KMS-11 (cell line): ENCODE results near the gene SERPINB6.

Experiments used
- H2AFZ ChIP-seq: fragments of 200-600 bp; sonication (generic); 2 replicates; pipeline ENCODE4 v1.6.1; 2016; ENCODE audit warnings: antibody characterized with exemption, mixed run types, low read depth
- H3K27ac ChIP-seq: fragments of 200-600 bp; sonication (generic); 2 replicates; pipeline ENCODE4 v1.6.1; 2016; ENCODE audit warnings: mild to moderate bottlenecking, mixed run types
- H3K27me3 ChIP-seq: fragments of 200-600 bp; sonication (generic); 2 replicates; pipeline ENCODE4 v1.6.1; 2017; ENCODE audit warnings: mild to moderate bottlenecking, low read depth, mixed run types, moderate library complexity; ENCODE audit not compliant: insufficient read depth
- H3K36me3 ChIP-seq: fragments of 200-600 bp; sonication (generic); 2 replicates; pipeline ENCODE4 v1.6.1; 2017; ENCODE audit warnings: mild to moderate bottlenecking, mixed run types; ENCODE audit not compliant: insufficient read depth
- H3K4me1 ChIP-seq: fragments of 200-600 bp; sonication (generic); 2 replicates; pipeline ENCODE4 v1.6.1; 2016; ENCODE audit warnings: mild to moderate bottlenecking, low read depth, mixed run types; ENCODE audit not compliant: poor library complexity, severe bottlenecking
- H3K4me2 ChIP-seq: fragments of 200-600 bp; sonication (generic); 2 replicates; pipeline ENCODE4 v1.7.0; 2016; ENCODE audit warnings: mild to moderate bottlenecking, mixed run types
- H3K4me3 ChIP-seq: fragments of 200-600 bp; sonication (generic); IDR thresholded peaks from 2 replicates; pipeline ENCODE4 v1.6.1; 2017; ENCODE audit warnings: low read depth, low read length, mixed read lengths; ENCODE audit not compliant: insufficient read depth
- H3K79me2 ChIP-seq: fragments of 200-600 bp; sonication (generic); 2 replicates; pipeline ENCODE4 v1.6.1; 2016; ENCODE audit warnings: low read depth, mixed run types; ENCODE audit not compliant: insufficient read depth
- H3K9ac ChIP-seq: fragments of 200-600 bp; sonication (generic); 2 replicates; pipeline ENCODE4 v1.6.1; 2016; ENCODE audit warnings: mild to moderate bottlenecking, mixed run types
- H4K20me1 ChIP-seq: fragments of 200-600 bp; sonication (generic); 2 replicates; pipeline ENCODE4 v1.6.1; 2016; ENCODE audit warnings: mild to moderate bottlenecking, mixed run types; ENCODE audit not compliant: insufficient read depth
- TF ChIP-seq, protein P1 (sequence below): fragments of 200-600 bp; sonication (generic); conservative IDR thresholded peaks from 2 replicates; pipeline ENCODE4 v1.6.1; 2017; ENCODE audit warnings: low read depth, mild to moderate bottlenecking, antibody characterized with exemption, low read length, moderate library complexity, mixed read lengths

Gene SERPINB6

GRCh38 chr6:2950713-2951112, 20.7 kb downstream of the SERPINB6 start:
- no peak overlapping the region for H2AFZ ChIP-seq
- peaks cover 59% of the 10 kb centered on the region for H3K27me3 ChIP-seq
- H3K4me3 ChIP-seq, result no peak overlapping the region
- H3K27ac ChIP-seq, result no peak overlapping the region
- peaks cover 24% of the 10 kb centered on the region for H3K4me1 ChIP-seq
- H3K36me3 ChIP-seq, result no peaks in the 10 kb centered on the region
- H3K9ac ChIP-seq, result no peak overlapping the region
- H3K4me2 ChIP-seq, result no peak overlapping the region
- H4K20me1 ChIP-seq, result no peaks in the 10 kb centered on the region
- no peaks in the 10 kb centered on the region for H3K79me2 ChIP-seq
- TF ChIP-seq, protein P1, sequence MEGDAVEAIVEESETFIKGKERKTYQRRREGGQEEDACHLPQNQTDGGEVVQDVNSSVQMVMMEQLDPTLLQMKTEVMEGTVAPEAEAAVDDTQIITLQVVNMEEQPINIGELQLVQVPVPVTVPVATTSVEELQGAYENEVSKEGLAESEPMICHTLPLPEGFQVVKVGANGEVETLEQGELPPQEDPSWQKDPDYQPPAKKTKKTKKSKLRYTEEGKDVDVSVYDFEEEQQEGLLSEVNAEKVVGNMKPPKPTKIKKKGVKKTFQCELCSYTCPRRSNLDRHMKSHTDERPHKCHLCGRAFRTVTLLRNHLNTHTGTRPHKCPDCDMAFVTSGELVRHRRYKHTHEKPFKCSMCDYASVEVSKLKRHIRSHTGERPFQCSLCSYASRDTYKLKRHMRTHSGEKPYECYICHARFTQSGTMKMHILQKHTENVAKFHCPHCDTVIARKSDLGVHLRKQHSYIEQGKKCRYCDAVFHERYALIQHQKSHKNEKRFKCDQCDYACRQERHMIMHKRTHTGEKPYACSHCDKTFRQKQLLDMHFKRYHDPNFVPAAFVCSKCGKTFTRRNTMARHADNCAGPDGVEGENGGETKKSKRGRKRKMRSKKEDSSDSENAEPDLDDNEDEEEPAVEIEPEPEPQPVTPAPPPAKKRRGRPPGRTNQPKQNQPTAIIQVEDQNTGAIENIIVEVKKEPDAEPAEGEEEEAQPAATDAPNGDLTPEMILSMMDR, result no peak

- TF ChIP-seq, protein P1, result no peak
Observed at GRCh38 chr6:2949536-2950083, 21.8 kb downstream of the SERPINB6 start.

DNA sequence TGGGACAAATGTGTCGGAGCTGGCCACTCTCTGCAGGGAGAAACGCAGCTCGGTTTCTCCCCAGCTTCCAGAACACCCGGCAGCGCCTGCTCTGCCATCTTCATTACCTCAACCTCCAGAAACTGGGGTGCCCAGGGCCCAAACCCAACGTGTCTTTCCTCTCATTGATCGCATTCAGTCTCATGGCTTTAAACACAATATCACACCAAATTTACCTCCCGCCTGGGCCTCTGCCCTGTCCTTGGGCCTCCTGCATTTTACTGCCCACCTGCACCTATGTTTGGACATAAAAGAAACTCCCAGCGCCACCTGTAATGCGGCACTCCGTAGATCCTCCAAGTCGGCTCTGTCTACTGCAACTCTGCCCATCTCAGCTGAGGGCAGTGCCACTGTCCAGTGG, 22.2 kb downstream of the SERPINB6 start:
- Histone ChIP-seq H3K4me2 (no peak overlapping the region), H3K27ac (no peak overlapping the region), H3K4me1 (peaks cover 24% of the 10 kb centered on the region), H3K27me3 (peaks cover 75% of the 10 kb centered on the region), H3K9ac (no peak overlapping the region), H4K20me1 (no peaks in the 10 kb centered on the region), H3K79me2 (no peaks in the 10 kb centered on the region), H3K4me3 (no peak overlapping the region), H3K36me3 (no peaks in the 10 kb centered on the region), H2AFZ (no peak overlapping the region)
- TF ChIP-seq, protein P1, result no peak

More at GRCh38 chr6:2949536-2950083, 21.8 kb downstream of the SERPINB6 start:
- H3K79me2 ChIP-seq, result no peaks in the 10 kb centered on the region
- no peaks in the 10 kb centered on the region for H4K20me1 ChIP-seq
- no peak overlapping the region for H3K27ac ChIP-seq
- no peak overlapping the region for H2AFZ ChIP-seq
- no peaks in the 10 kb centered on the region for H3K36me3 ChIP-seq
- peaks cover 24% of the 10 kb centered on the region for H3K4me1 ChIP-seq
- H3K9ac ChIP-seq, result no peak overlapping the region
- no peak overlapping the region for H3K4me3 ChIP-seq
- no peak overlapping the region for H3K4me2 ChIP-seq
- peaks cover 70% of the 10 kb centered on the region for H3K27me3 ChIP-seq

GRCh38 chr6:2948228-2949025, 22.9 kb downstream of the SERPINB6 start:
- H3K4me2 ChIP-seq, result no peak overlapping the region
- H3K79me2 ChIP-seq, result no peaks in the 10 kb centered on the region
- no peak overlapping the region for H3K4me3 ChIP-seq
- H3K4me1 ChIP-seq, result peaks cover 24% of the 10 kb centered on the region
- H3K27me3 ChIP-seq, result peaks cover 82% of the 10 kb centered on the region
- H2AFZ ChIP-seq, result no peak overlapping the region
- no peak overlapping the region for H3K27ac ChIP-seq
- TF ChIP-seq, protein P1, result no peak
- no peaks in the 10 kb centered on the region for H3K36me3 ChIP-seq
- no peaks in the 10 kb centered on the region for H4K20me1 ChIP-seq
- no peak overlapping the region for H3K9ac ChIP-seq
